T-helper 2 cell treated with Interferon-gamma antibody and Interleukin-4, amounts not matched to agents 5 μg/mL and 100 μg/mL, for 36 hours (primary cell): Measurements from ENCODE around the gene DOCK4.
"Not testable (repeated sequence)": the region's sequence is repeated elsewhere in the genome, so short reads cannot be mapped to it uniquely, and the experiment has no call there.

Experiments used
- DNase-seq: peaks from one replicate; pipeline ENCODE4 v3.0.0; 2021; ENCODE audit warnings: low spot score
- H3K27ac Mint-ChIP-seq: one replicate; pipeline ENCODE4 v1.8.0; 2021; ENCODE audit warnings: mild to moderate bottlenecking, mixed read lengths
- H3K27me3 Mint-ChIP-seq: one replicate; pipeline ENCODE4 v1.8.0; 2021; ENCODE audit warnings: low read depth, mixed read lengths
- H3K36me3 Mint-ChIP-seq: one replicate; pipeline ENCODE4 v1.8.0; 2021; ENCODE audit warnings: low read depth, mixed read lengths
- H3K4me1 Mint-ChIP-seq: one replicate; pipeline ENCODE4 v1.8.0; 2021; ENCODE audit warnings: low read depth, mixed read lengths
- H3K4me3 Mint-ChIP-seq: one replicate; pipeline ENCODE4 v1.8.0; 2022; ENCODE audit warnings: mild to moderate bottlenecking, moderate library complexity, mixed read lengths
- H3K9me3 Mint-ChIP-seq: one replicate; pipeline ENCODE4 v1.8.0; 2021; ENCODE audit warnings: mixed read lengths

Gene DOCK4, protein sequence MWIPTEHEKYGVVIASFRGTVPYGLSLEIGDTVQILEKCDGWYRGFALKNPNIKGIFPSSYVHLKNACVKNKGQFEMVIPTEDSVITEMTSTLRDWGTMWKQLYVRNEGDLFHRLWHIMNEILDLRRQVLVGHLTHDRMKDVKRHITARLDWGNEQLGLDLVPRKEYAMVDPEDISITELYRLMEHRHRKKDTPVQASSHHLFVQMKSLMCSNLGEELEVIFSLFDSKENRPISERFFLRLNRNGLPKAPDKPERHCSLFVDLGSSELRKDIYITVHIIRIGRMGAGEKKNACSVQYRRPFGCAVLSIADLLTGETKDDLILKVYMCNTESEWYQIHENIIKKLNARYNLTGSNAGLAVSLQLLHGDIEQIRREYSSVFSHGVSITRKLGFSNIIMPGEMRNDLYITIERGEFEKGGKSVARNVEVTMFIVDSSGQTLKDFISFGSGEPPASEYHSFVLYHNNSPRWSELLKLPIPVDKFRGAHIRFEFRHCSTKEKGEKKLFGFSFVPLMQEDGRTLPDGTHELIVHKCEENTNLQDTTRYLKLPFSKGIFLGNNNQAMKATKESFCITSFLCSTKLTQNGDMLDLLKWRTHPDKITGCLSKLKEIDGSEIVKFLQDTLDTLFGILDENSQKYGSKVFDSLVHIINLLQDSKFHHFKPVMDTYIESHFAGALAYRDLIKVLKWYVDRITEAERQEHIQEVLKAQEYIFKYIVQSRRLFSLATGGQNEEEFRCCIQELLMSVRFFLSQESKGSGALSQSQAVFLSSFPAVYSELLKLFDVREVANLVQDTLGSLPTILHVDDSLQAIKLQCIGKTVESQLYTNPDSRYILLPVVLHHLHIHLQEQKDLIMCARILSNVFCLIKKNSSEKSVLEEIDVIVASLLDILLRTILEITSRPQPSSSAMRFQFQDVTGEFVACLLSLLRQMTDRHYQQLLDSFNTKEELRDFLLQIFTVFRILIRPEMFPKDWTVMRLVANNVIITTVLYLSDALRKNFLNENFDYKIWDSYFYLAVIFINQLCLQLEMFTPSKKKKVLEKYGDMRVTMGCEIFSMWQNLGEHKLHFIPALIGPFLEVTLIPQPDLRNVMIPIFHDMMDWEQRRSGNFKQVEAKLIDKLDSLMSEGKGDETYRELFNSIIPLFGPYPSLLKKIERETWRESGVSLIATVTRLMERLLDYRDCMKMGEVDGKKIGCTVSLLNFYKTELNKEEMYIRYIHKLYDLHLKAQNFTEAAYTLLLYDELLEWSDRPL (N-terminal part only)

DNA sequence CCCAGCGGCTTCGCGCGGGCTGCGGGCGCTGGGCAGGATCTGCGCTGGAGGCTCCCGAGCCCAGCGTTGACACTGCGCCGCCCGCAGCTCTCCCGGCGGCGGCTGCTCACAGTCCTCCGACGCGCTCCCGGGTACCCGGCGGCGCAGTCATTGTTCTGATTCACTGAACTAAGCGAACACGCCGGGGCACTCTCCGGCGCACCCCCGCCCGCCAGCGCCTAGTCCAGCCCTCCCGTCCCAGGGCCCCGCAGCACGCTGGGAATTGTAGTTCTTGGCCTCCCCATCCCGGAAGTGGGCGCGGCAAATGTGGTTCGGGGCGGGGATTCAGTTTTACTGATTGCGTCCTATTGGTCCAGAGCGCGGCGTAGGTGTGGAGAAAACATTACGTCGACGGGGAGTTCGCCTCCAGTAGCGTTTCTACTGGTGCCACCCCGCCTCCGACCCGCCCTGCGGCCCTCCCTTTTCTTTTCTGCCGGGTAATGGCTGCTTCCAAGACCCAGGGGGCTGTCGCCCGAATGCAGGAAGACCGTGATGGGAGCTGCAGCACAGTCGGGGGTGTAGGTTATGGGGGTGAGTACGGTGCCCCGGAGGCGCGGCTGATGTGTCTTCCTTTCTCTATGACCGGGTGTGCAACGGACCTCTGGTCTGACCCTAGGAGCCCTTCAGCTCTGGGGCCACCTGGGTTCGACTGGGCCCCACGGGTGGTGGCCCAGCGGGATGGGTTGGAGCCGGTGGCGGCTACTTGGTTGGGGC is at the start of gene DOCK4, which contains the start of gene ZNF277:
Gene DOCK4 (minus strand): TSS at position 162 of the 753 bp plus-strand sequence. CDS start 261 bp downstream, outside the sequence.
Gene ZNF277 (plus strand): TSS at position 458 of the 753 bp plus-strand sequence. CDS start 22 bp downstream, at position 480.
- DNase-seq, result peak; percentile 98
- H3K9me3 Mint-ChIP-seq, result no peaks in the 10 kb centered on the region
- peaks cover 20% of the 10 kb centered on the region for H3K4me1 Mint-ChIP-seq
- peaks cover 35% of the 10 kb centered on the region for H3K27me3 Mint-ChIP-seq
- H3K4me3 Mint-ChIP-seq, result peak within 1 kb of the TSS; percentile 98
- no peaks in the 10 kb centered on the region for H3K36me3 Mint-ChIP-seq
- peak within 1 kb of the TSS; percentile 90 for H3K27ac Mint-ChIP-seq

DNA sequence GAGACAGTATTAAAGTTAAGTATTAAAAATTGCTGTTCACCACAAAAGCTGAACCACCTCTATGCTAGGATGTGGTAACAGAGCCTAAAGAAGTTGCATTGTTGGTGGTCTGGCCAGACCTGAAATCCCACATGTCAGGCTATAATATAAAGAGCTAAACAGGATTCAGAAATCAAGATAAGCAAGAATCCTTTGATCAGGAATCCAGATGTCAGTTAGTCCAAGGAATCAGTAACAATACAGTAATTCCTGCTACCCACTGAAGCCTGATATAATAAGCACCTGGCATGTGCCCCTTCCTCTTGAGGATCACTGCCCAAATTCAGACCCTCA is 49.2 kb upstream of the DOCK4 start:
- peaks cover 2% of the 10 kb centered on the region for H3K4me1 Mint-ChIP-seq
- no peaks in the 10 kb centered on the region for H3K27me3 Mint-ChIP-seq

GRCh38 chr7:112254709-112255387 is 48.6 kb upstream of the DOCK4 start:
- Mint-ChIP-seq H3K9me3 (no peaks in the 10 kb centered on the region), H3K36me3 (no peaks in the 10 kb centered on the region), H3K27me3 (no peaks in the 10 kb centered on the region), H3K27ac (no peak overlapping the region), H3K4me3 (no peak overlapping the region), H3K4me1 (peaks cover 2% of the 10 kb centered on the region)
- no peak for DNase-seq

More for the DNA sequence above, 49.2 kb upstream of the DOCK4 start:
- Mint-ChIP-seq H3K9me3 (no peaks in the 10 kb centered on the region), H3K36me3 (no peaks in the 10 kb centered on the region), H3K4me3 (no peak overlapping the region), H3K27ac (no peak overlapping the region)
- DNase-seq, result no peak

GRCh38 chr7:112254156-112254555 is 48.0 kb upstream of the DOCK4 start:
- no peaks in the 10 kb centered on the region for H3K27me3 Mint-ChIP-seq

GRCh38 chr7:112252691-112253090 is 46.5 kb upstream of the DOCK4 start:
- Mint-ChIP-seq H3K9me3 (no peaks in the 10 kb centered on the region), H3K4me1 (peaks cover 2% of the 10 kb centered on the region), H3K4me3 (no peak overlapping the region), H3K27ac (no peak overlapping the region), H3K27me3 (no peaks in the 10 kb centered on the region), H3K36me3 (no peaks in the 10 kb centered on the region)
- no peak for DNase-seq

More at GRCh38 chr7:112254156-112254555, 48.0 kb upstream of the DOCK4 start:
- no peaks in the 10 kb centered on the region for H3K9me3 Mint-ChIP-seq
- no peaks in the 10 kb centered on the region for H3K36me3 Mint-ChIP-seq
- DNase-seq, result no peak
- H3K4me1 Mint-ChIP-seq, result peaks cover 2% of the 10 kb centered on the region
- H3K27ac Mint-ChIP-seq, result no peak overlapping the region
- H3K4me3 Mint-ChIP-seq, result no peak overlapping the region

DNA sequence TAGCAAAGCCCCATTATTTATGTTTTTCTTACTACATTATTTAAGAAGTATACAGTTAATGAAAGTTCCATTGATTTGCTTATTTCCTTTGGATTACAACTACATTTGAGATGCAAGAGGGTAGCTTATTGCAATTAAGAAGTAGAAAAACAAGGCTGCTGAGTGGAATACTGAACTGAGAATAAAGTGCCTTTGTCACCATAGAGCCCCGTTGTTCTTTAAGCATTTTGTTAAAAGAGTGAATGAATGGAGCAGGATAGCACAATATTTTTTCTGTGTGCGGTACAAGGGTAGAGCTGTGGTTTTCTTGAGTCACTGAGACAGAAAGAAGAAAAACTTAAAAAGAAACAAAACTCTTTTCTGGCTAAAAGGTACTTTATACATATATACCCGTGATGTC is 45.9 kb upstream of the DOCK4 start:
- Mint-ChIP-seq H3K27me3 (no peaks in the 10 kb centered on the region), H3K4me1 (peaks cover 2% of the 10 kb centered on the region), H3K36me3 (no peaks in the 10 kb centered on the region), H3K27ac (no peak overlapping the region), H3K9me3 (no peaks in the 10 kb centered on the region), H3K4me3 (no peak overlapping the region)
- DNase-seq, result no peak

DNA sequence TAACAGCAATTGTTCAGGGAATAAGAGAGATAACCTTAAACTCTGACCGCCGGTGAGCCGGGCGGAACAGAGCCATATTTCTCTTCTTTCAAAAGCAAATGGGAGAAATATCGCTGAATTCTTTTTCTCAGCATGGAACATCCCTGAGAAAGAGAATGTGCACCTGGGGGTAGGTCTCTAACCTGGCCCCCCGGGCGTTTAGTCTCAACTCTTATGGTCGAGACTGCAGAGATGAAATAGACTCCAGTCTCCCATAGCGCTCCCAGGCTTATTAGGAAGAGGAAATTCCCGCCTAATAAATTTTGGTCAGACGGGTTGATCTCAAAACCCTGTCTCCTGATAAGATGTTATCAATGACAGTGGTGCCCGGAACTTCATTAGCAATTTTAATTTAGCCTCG is 43.8 kb upstream of the DOCK4 start:
- H3K27ac Mint-ChIP-seq, H3K4me1 Mint-ChIP-seq, DNase-seq, H3K9me3 Mint-ChIP-seq, H3K36me3 Mint-ChIP-seq, H3K27me3 Mint-ChIP-seq, H3K4me3 Mint-ChIP-seq: not testable (repeated sequence)

- DNase-seq, result no peak
- Mint-ChIP-seq H3K9me3 (no peaks in the 10 kb centered on the region), H3K27me3 (no peaks in the 10 kb centered on the region), H3K36me3 (no peaks in the 10 kb centered on the region), H3K4me1 (no peaks in the 10 kb centered on the region), H3K27ac (no peak overlapping the region), H3K4me3 (no peak overlapping the region)
These were observed 42.4 kb upstream of the DOCK4 start for GRCh38 chr7:112248598-112248997.

- Mint-ChIP-seq H3K4me3 (no peak overlapping the region), H3K4me1 (no peaks in the 10 kb centered on the region), H3K27me3 (no peaks in the 10 kb centered on the region), H3K27ac (no peak overlapping the region), H3K9me3 (peaks cover 3% of the 10 kb centered on the region), H3K36me3 (peaks cover 1% of the 10 kb centered on the region)
- no peak for DNase-seq
These were observed 32.8 kb upstream of the DOCK4 start for GRCh38 chr7:112238852-112239610.

- Mint-ChIP-seq H3K9me3 (peaks cover 3% of the 10 kb centered on the region), H3K4me3 (no peak overlapping the region), H3K27ac (no peak overlapping the region), H3K36me3 (peaks cover 1% of the 10 kb centered on the region), H3K27me3 (no peaks in the 10 kb centered on the region), H3K4me1 (no peaks in the 10 kb centered on the region)
- no peak for DNase-seq
These were observed 32.1 kb upstream of the DOCK4 start for GRCh38 chr7:112238330-112238729.

DNA sequence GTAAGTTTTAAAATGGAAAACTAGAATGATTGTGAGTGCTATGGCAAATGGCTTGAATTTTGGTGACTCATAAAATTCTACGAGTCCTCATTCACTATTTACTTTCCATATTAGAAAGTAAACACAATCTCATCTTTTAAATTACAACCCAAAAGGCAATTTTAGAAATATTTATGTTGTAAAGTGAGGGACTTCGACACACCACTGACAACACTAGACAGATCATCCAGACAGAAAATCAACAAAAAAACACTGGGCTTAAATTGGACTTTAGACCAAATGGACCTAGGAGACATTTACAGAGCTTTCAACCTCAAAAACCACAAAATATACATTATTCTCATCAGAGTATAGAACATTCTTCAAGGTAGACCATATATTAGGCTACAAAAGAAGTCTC is 30.4 kb upstream of the DOCK4 start:
- Mint-ChIP-seq H3K4me3 (no peak overlapping the region), H3K4me1 (no peaks in the 10 kb centered on the region), H3K9me3 (peaks cover 2% of the 10 kb centered on the region), H3K27me3 (no peaks in the 10 kb centered on the region), H3K36me3 (peaks cover 1% of the 10 kb centered on the region), H3K27ac (no peak overlapping the region)
- no peak for DNase-seq

DNA sequence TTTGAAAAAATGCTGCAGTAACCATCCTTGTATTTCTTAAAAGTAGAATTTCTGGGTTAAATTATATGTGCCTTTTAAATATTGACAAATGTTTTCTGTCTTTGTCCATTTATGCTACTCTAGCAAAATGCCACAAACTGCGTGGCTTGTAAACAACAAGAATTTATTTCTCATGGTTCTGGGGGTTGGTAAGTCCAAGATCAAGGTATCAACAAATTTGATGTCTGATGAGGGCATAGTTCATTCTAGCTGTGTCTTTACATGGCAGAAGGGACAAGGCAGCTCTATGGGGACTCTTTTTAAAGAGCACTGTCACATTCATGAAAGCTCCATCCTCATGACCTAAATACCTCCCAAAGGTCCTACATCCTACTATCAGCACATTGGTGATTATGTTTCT is 27.9 kb upstream of the DOCK4 start:
- Mint-ChIP-seq H3K36me3 (peaks cover 1% of the 10 kb centered on the region), H3K27ac (no peak overlapping the region), H3K27me3 (no peaks in the 10 kb centered on the region), H3K9me3 (no peaks in the 10 kb centered on the region), H3K4me1 (no peaks in the 10 kb centered on the region), H3K4me3 (no peak overlapping the region)
- no peak for DNase-seq
